ENCODE measurements around the gene TASOR.
"Not testable (repeated sequence)": the region's sequence is repeated elsewhere in the genome, so short reads cannot be mapped to it uniquely, and the experiment has no call there.

Gene TASOR, protein sequence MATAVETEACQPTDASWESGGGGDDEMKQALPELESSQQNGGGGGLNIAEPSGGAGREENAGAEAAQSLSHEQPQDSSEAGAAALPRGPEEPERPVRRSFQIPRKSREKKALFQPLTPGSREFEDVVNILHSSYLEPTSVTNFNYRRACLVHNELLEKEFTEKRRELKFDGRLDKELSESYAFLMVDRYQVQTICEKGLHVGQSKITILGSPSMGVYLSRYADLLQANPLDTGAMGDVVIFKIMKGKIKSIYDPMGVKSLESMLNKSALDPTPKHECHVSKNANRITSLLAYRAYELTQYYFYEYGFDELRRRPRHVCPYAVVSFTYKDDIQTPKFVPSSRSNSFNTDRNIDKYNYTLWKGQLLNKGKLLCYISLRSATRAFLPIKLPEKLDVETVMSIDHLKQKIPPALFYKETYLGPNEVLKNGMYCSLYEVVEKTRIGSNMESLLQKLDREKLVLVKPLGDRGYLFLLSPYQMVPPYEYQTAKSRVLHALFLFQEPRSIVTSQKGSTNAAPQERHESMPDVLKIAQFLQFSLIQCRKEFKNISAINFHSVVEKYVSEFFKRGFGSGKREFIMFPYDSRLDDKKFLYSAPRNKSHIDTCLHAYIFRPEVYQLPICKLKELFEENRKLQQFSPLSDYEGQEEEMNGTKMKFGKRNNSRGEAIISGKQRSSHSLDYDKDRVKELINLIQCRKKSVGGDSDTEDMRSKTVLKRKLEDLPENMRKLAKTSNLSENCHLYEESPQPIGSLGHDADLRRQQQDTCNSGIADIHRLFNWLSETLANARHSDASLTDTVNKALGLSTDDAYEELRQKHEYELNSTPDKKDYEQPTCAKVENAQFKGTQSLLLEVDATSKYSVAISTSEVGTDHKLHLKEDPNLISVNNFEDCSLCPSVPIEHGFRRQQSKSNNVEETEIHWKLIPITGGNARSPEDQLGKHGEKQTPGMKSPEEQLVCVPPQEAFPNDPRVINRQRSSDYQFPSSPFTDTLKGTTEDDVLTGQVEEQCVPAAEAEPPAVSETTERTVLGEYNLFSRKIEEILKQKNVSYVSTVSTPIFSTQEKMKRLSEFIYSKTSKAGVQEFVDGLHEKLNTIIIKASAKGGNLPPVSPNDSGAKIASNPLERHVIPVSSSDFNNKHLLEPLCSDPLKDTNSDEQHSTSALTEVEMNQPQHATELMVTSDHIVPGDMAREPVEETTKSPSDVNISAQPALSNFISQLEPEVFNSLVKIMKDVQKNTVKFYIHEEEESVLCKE (N-terminal part only)

DNA sequence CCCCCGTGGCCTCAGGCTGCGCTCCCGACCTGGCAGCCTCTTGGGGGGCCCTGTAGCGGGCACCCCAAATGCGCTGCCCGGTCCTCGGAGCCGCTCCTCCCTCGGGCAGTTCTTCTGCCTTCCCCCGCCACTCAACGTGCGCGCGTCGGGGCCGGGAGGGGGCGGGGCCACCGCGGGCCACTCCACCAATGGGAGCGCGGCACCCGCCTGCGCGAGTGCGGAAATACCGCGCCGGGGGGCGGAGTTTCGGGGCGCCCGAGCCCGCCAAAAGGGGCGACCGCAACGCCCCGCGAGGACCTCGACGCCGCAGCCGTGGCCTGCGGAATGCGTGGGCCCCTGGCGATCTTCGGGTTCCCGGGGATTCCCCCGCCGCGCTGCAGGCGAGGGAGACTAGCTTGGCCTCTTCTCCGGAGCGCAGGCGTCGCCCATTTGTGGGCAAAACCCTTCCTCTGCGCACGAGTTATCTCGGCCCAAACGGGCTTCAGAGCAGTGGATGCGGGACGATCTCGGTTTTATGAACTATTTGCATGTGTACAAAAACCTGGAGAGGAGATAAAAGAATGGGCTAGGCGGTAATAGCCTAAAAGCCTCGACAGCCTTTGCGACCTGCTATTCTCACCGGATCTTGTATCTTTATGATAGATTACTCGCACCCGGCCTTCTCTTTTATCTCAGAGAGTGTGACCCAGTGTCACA lies at the start of gene TASOR:
Gene TASOR (minus strand): TSS at position 144 of the 696 bp plus-strand sequence. CDS start 259 bp downstream, outside the sequence.
- DNase-seq (ENCODE audit: low read depth) = peak; percentile 56

DNA sequence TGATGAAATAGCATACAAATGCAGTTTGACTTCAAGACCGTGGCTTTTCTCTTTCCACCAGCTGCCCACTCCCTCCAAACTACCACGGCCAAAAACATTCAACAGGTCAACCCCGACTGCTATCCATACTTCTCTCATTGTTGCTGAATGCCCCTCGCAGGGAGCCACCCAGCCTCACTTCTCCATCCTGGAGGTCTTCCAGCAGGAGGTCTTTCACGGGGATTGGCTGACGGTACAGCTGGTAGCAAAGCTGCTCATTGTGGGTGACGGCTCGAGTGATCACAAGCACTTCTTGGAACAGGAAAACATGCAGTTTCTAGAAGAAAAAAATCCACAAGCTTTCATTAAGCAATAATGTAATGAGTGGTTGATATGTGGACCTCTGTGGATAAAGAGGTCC lies 49.0 kb upstream of the TASOR start:
- DNase-seq (ENCODE audit: low read depth) = no peak

DNA sequence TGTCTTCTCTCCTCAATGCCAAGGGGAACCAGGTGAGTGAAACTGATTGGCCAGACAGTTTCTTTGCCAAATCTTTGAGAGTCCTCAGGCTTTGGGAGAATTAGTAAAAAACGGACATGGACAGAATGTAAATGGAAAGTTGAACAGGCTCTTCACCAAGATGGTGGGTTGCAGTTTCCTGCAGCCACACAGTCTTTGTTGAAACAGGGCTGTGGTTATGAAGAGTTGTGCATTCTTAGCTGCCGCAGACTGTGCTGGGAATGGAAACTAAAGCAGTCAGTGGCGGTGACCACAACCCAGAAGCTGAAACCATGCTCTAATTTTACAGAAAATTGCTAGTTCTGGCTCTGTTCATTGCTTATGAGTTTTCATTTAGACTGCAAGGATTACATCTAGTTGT lies 42.1 kb upstream of the TASOR start:
- peak; percentile 39 for DNase-seq (ENCODE audit: low read depth)

DNA sequence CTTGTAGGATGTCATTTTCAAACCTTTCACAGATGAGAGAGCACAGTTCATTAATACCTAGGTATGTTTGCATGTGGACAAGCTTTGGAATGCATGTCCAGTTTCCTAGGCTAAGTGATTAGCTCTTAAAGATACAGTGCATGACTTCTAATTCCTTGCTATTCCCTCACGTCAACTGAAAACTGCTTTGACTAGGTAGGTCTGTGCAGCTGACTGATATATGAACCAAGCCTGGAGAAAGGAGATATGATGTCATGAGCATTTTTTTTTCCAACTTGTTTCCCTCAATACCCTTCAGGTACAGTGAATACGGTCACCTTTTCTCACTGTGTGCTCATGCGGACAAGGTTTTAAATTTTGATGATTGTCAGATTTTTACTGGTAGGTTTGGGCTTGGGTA lies 41.6 kb upstream of the TASOR start:
- DNase-seq (ENCODE audit: low read depth) = no peak

DNA sequence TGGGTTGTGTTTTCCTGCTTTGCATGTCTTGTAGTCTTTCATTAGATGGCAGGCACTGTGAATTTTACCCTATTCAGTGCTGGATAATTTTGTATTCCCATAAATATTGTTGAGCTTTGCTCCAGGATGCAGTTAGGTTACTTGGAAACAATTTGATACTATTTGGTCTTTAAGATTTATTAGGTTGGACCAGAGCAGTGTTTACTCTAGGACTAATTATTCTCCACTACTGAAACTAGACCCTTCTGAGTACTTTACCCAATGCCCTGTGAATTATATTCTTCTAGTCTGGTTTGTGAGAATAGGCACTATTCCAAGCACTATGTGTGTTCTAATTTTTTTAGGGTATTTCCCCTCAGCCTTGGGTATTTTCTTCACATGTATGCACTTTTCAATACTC lies 37.8 kb upstream of the TASOR start:
- no peak for DNase-seq (ENCODE audit: low read depth)

DNA sequence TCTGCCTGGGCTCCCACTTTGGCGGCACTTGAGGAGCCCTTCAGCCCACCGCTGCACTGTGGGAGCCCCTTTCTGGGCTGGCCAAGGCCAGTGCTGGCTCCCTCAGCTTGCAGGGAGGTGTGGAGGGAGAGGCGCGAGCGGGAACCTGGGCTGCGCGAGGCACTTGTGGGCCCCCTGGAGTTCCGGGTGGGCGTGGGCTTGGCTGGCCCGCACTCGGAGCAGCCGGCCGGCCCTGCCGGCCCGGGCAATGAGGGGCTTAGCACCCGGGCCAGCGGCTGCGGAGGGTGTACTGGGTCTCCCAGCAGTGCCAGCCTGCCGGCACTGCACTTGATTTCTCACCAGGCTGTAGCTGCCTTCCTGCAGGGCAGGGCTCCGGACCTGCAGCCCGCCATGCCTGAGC lies 35.7 kb upstream of the TASOR start:
- not testable (repeated sequence) for DNase-seq (ENCODE audit: low read depth)

DNA sequence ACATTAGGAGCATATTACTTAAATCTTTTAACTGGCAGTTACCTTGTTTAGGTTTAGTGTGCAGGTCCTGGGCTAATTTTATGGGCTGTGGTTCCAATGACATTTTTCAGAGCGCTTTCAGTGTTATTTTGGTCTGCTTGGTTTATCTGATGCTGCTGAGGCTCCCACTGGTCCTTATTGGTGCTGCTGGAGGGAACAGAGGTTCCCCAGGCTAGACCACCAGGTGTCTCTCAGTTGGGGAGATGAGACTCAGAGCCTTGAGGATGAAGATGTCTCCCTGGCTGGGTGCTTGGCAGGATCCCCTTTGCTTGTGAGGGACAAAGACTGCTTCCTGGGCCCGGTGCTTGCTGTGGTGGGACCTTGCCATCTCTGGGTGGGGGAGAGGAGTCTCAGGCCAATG lies 28.3 kb upstream of the TASOR start:
- no peak for DNase-seq (ENCODE audit: low read depth)

DNA sequence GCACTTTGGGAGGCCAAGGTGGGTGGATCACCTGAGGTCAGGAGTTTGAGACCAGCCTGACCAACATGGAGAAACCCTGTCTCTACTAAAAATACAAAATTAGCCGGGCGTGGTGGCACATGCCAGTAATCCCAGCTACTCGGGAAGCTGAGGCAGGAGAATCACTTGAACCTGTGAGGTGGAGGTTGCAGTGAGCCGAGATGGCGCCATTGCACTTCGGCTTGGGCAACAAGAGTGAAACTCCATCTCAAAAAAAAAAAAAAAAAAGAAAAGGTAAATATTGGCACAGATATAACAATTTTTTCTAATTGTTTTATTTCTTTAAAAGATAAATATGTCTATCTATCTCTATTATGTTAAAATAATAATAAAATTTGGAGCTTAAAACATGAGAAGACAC lies 24.3 kb upstream of the TASOR start:
- not testable (repeated sequence) for DNase-seq (ENCODE audit: low read depth)

DNA sequence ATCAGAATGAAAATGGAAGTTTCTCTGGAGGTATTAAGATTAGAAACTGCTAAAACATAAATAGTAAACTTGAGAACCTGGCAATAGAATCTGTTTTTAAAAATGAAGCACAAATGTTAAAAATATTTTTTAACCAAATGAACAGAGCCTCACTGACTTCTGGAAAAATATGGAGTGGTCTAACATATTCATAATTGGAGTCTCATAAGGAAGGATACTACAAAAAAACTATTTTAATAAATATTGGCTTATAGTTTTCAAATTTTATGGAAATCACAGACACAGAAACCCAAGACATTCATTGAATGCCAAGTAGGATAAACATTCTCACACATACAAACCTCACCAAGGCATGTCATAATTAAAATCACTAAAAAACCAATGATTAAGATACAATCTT lies 23.6 kb upstream of the TASOR start:
- DNase-seq (ENCODE audit: low read depth) = no peak

DNA sequence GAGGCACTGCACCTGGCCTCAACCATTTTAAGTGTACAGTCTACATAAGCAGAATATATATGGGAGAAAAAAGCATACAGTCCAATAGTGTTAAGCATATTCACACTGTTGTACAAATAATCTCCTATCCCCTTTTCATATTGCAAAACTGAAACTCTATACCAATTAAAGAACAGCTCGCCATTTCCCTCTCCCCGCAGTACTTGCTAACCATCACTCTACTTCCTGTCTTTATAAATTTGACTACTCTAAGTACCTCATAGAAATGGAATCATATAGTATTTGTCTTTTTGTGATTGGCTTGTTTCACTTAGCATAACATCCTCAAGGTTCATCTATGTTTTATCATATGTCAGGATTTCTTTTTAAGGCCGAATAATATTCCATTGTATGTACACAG lies 21.6 kb upstream of the TASOR start:
- DNase-seq (ENCODE audit: low read depth) = no peak

DNA sequence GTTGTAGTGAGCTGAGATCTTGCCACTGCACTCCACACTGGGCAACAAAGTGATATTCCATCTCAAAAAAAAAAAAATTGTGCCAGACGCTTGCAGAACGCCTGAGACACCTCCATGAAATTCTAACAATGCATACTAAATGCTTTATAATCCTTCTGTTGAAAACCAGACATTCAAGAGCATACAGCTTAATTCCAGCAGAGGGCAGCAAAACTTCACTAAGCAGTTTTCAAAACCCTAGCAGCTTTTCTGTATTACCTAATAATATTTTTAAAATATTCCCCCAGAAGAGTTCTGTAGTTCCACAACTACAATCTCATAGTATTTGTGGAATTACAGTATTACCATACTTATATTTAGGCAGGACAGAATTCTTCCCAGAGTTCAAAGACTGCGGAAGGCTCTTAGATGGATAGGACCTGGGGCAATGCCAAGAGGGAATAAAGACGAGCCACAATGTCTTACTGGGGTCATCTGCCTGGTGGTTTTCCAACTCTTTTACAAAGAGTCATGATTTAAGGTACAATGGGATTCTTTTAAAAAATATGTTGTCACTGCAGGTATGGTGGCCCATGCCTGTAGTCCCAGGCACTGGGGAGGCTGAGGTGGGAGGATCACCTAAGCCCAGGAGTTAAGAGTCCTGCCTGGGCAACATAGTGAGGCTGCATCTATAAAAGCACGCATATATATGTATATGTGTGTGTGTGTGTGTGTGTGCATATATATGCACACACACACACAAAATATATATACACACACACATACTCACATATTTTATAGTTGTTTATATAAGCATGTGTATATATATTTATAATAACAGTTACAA lies 19.6 kb upstream of the TASOR start:
- DNase-seq (ENCODE audit: low read depth) = peak; percentile 33

DNA sequence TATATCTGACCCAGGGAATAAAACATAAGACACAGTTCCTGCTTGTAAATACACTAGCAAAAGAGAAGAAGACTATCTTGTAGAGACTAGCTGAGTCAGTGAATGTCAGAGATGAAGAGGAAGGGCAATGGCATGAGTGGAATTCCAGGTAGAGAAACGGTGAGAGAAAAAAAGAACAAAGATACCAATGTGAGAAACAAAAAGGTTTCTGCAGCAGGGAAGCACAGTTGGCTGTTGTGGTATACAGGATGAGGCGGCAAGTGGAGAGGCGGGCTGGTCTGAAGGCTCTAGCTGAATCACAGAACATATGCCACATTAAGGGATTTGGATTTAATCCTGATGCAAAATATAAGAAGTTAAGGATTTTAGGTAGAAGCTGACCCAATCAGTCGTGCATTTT lies 17.1 kb upstream of the TASOR start:
- no peak for DNase-seq (ENCODE audit: low read depth)

DNA sequence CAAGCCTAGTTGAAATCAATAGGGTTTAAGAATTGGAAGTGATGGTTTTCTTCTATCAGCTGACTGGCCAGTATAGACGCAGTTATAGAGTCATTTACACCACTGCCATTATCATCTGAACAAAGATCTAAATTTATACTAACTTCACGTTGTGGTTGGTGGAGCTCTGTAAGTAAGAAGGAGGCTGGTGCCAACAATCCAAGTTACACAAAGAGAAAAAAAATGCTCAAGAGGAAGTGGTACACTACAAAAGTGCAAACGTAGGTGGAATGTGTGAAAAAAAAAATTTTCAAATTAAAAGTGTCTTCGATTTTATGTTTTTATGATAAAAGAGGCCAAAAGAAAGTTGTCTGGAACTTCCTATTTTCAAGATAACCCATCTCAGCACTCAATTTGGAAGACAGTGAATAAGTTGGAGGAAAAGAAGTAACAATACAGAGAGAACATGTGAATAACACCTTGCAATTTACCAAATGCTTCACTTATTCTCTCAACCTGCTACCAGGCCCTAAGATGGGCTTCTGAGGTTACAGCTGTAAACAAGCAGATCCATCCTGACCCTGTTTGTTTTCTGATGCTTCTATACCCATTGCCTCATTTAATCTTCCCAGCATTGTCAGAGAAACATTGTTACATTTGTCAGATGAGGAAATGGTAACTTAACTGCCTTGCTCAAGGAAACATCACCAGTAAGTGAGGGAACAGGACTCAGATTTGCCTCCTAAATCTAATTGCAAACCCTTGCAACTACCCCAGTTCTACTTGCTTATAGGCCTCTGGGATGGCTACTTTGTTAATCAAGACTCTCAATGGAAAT lies 12.0 kb upstream of the TASOR start:
- DNase-seq (ENCODE audit: low read depth) = no peak

DNA sequence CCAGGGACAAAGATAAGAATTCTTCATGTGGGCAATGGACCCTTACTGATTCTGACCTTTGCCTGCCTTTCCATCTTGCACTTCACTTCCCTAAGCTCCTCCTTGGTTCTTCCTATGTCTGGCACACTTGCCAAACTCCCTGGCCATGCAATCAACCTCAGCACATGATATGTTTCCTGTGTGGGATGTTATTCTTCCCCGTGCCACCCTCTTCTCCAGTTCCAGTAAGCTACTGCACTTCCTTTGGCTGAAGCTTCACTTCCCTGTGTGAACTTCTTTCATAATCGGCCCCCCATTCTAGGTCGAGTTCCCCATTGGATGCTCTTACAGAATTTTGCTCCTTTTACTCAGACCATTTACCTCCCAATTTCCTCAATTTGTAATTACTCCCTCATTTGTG lies 10.7 kb upstream of the TASOR start:
- no peak for DNase-seq (ENCODE audit: low read depth)

DNA sequence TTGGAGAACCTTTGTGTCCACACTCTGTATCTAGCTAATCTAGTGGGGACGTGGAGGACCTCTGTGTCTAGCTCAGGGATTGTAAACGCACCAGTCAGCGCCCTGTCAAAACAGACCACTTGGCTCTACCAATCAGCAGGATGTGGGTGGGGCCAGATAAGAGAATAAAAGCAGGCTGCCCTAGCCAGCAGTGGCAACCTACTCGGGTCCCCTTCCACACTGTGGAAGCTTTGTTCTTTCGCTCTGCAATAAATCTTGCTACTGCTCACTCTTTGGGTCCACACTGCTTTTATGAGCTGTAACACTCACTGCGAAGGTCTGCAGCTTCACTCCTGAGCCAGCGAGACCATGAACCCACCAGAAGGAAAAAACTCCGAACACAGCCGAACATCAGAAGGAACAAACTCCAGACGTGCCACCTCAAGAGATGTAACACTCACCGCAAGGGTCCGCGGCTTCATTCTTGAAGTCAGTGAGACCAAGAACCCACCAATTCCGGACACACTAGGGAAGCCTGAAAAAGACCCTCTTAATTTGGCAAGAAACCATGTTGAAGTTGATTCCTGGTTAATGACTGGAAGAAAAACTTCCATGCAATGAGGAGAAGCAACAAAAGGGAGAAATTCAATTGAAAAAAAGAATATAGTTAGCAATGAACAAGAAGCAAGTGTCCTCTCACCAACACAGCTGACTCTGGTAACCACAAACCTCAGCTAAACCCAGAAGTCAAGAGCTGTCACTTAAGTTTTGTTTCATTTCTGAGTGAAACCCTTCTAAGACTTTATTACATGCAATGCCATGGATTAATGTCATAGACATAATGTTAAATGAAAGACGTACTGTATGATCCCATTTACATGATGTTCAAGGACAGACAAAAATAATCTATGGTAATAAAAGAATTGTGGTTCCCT lies 9.7 kb upstream of the TASOR start:
- not testable (repeated sequence) for DNase-seq (ENCODE audit: low read depth)

DNA sequence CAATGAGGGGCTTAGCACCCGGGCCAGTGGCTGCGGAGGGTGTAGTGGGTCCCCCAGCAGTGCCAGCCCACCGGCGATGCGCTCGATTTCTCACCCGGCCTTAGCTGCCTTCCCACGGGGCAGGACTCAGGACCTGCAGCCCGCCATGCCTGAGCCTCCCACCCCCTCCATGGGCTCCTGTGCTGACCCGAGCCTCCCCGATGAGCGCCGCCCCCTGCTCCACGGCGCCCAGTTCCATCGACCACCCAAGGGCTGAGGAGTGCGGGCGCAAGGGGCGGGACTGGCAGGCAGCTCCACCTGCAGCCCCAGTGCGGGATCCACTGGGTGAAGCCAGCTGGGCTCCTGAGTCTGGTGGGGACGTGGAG lies 8.9 kb upstream of the TASOR start:
- DNase-seq (ENCODE audit: low read depth) = not testable (repeated sequence)

DNA sequence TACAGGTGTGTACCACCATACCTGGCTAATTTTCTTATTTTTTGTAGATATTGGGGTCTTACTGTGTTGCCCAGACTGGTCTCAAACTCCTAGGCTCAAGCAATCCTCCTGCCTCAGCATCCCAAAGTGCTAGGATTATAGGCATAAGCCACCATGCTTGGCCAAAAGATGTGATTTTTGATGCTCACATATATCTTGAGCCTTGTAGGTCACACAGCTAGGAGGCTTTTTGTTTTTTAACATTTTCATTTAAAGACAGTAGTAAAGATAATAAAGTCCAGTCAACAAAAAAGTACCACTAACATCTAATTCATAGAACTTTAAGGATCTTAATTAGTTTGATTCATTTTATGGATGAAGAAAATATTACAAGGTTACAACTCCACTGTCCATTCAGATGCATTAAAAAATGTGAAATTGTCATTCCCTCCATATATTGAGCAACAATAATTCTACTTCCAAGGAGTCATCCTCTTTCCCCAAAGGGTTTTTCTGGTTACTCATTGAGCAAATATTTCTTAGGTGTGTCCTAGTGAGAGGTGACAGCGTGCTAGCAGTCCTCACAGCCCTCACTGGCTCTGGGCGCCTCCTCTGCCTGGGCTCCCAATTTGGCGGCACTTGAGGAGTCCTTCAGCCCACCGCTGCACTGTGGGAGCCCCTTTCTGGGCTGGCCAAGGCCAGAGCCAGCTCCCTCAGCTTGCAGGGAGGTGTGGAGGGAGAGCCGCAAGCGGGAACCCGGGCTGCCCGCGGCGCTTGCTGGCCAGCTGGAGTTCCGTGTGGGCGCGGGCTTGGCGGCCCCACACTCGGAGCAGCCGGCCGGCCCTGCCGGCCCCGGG lies 8.3 kb upstream of the TASOR start:
- no peak for DNase-seq (ENCODE audit: low read depth)

DNA sequence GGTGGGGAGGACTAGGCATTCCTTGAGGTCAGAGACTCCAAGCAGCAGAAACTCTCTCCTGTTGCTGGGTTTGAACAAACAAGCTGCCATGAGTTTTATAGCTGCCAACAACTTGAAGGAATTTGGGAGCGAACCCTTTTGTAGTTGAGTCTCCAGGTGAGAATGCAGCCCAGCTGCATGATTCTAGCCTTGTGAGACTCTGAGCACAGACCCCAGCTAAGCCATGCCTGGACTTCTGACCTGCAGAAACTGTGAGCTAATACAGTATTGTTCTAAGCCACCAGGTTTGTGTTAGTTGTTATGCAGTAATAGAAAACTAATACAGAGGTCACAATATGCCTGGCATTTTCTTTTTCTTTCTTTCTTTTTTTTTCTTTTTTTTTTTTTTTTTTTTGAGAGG lies 6.2 kb upstream of the TASOR start:
- DNase-seq (ENCODE audit: low read depth) = no peak
